OCI-LY7 (cell line): ENCODE measurements around the gene HLCS. TPM values are rescaled to one million over a fixed set of nuclear protein-coding genes. Genes with fewer than 3 reads are reported as not detected.

ENCODE experiments used
- BruUV-seq: library from RNA; stranded (reverse); fragments of 400-500 nt; replicated peaks from 2 replicates; lab custom pipeline; 2021; lab: Mats Ljungman, UMichigan
- CTCF ChIA-PET: fragments of 300-600 bp; sonication (Branson Sonifier 250); formaldehyde crosslinking; loops from one replicate; lab custom pipeline; 2022; ENCODE audit warnings: antibody characterized with exemption; ENCODE audit not compliant: unreplicated experiment; lab: Charles Lee
- POLR2A ChIA-PET: fragments of 300-600 bp; sonication (Branson Sonifier 250); formaldehyde crosslinking; loops from one replicate; lab custom pipeline; 2022; ENCODE audit warnings: antibody characterized with exemption; lab: Charles Lee
- DNase-seq: peaks from one replicate; pipeline ENCODE4 v3.0.0-alpha.2; 2015; ENCODE audit warnings: low spot score
- H2AFZ ChIP-seq: fragments of 200-600 bp; sonication (generic), shearing (Covaris generic); 2 replicates; pipeline ENCODE4 v1.6.1; 2014; ENCODE audit warnings: mild to moderate bottlenecking, antibody characterized with exemption, low read length, moderate library complexity
- H3K27ac ChIP-seq: fragments of 200-600 bp; sonication (generic); 2 replicates; pipeline ENCODE4 v1.5.1; 2014; ENCODE audit warnings: mixed run types, low read depth, mild to moderate bottlenecking, moderate library complexity, low read length, inconsistent platforms; ENCODE audit not compliant: poor library complexity, severe bottlenecking
- H3K36me3 ChIP-seq: fragments of 200-600 bp; sonication (generic); 2 replicates; pipeline ENCODE4 v1.6.1; 2014; ENCODE audit warnings: mild to moderate bottlenecking, antibody characterized with exemption, low read length, moderate library complexity, mixed read lengths; ENCODE audit not compliant: insufficient read depth
- H3K4me1 ChIP-seq: fragments of 200-600 bp; sonication (generic); 2 replicates; pipeline ENCODE4 v1.5.1; 2014; ENCODE audit warnings: mild to moderate bottlenecking, low read length; ENCODE audit not compliant: insufficient read depth, poor library complexity, severe bottlenecking
- H3K4me2 ChIP-seq: fragments of 200-600 bp; sonication (generic); 2 replicates; pipeline ENCODE4 v1.6.1; 2014; ENCODE audit warnings: mild to moderate bottlenecking, low read length
- H3K4me3 ChIP-seq: fragments of 200-600 bp; sonication (generic); 2 replicates; pipeline ENCODE4 v1.5.1; 2014; ENCODE audit warnings: mild to moderate bottlenecking, low read depth, low read length; ENCODE audit not compliant: poor library complexity, severe bottlenecking
- H3K79me2 ChIP-seq: fragments of 200-600 bp; sonication (generic); 2 replicates; pipeline ENCODE4 v1.6.1; 2016; ENCODE audit warnings: low read depth, mild to moderate bottlenecking, low read length, moderate library complexity, mixed read lengths; ENCODE audit not compliant: insufficient read depth
- H3K9me2 ChIP-seq: fragments of 200-600 bp; sonication (generic); 2 replicates; pipeline ENCODE4 v1.6.1; 2016; ENCODE audit warnings: mild to moderate bottlenecking, low read length, mixed read lengths; ENCODE audit not compliant: insufficient read depth
- H3K9me3 ChIP-seq: fragments of 200-600 bp; sonication (generic); 2 replicates; pipeline ENCODE4 v1.6.1; 2014; ENCODE audit warnings: mild to moderate bottlenecking, mixed run types, low read length, mixed read lengths
- H4K20me1 ChIP-seq: fragments of 200-600 bp; sonication (generic); 2 replicates; pipeline ENCODE4 v1.6.1; 2014; ENCODE audit warnings: mild to moderate bottlenecking, antibody characterized with exemption, low read length, moderate library complexity, mixed read lengths; ENCODE audit not compliant: insufficient read depth
- CTCF ChIP-seq: fragments of 200-600 bp; sonication (generic); conservative IDR thresholded peaks from 2 replicates; pipeline ENCODE4 v1.5.1; 2014; ENCODE audit warnings: mild to moderate bottlenecking, antibody characterized with exemption, low read length, moderate library complexity, mixed read lengths
- EZH2phosphoT487 ChIP-seq: fragments of 200-600 bp; sonication (generic); IDR thresholded peaks from 2 replicates; pipeline ENCODE4 v1.6.1; 2018; ENCODE audit warnings: low read depth, borderline replicate concordance, mild to moderate bottlenecking, mixed run types, antibody characterized with exemption, low read length, moderate library complexity, mixed read lengths
- intact Hi-C: fragments of 100-400 bp; cut with micrococcal nuclease; formaldehyde crosslinking; loops from one replicate; pipeline ENCODE4 v1.10.0; 2022; ENCODE audit not compliant: unreplicated experiment
- total RNA-seq, 2 experiments: library from RNA; depleted of rRNA in 1 of 2; stranded (reverse); fragments of >200 nt in 1 of 2; shearing (Covaris generic) in 1 of 2; gene quantifications; 2 replicates each; pipeline ENCODE4 v1.2.3, GENCODE V29; 2014 to 2022

The HLCS gene
- total RNA-seq, 2 experiments from 2014 or later = 12.0 to 20.9 TPM

- no peaks in the 10 kb centered on the region for H3K9me3 ChIP-seq
- peak overlapping the region; percentile 38 for H3K27ac ChIP-seq
- H3K36me3 ChIP-seq = no peaks in the 10 kb centered on the region
- TF ChIP-seq CTCF (no peak), EZH2phosphoT487 (no peak)
- no peak for DNase-seq
- H3K4me3 ChIP-seq = peak overlapping the region; percentile 92
- peak overlapping the region; percentile 74 for H3K4me2 ChIP-seq
- peaks cover 24% of the 10 kb centered on the region for H3K4me1 ChIP-seq
- H4K20me1 ChIP-seq = no peaks in the 10 kb centered on the region
- POLR2A ChIA-PET = interaction anchor here (0.6 to 1.4 kb wide), 5 partner anchors 12 to 372 kb away, joined by 3 to 9 read pairs (median 3); no protein-coding TSS in a partner anchor
- no TSS peak for BruUV-seq
- intact Hi-C loops = loop anchor here (2.0 to 10.0 kb wide), 2 partner anchors 106 to 398 kb away; partner anchors contain the start of genes DYRK1A, PIGP and TTC3
- H3K9me2 ChIP-seq = no peaks in the 10 kb centered on the region
- CTCF ChIA-PET = interaction anchor here (0.6 kb wide), 2 partner anchors 48 to 723 kb away, joined by 3 to 5 read pairs; no protein-coding TSS in a partner anchor
- peak overlapping the region; percentile 78 for H2AFZ ChIP-seq
- H3K79me2 ChIP-seq = no peaks in the 10 kb centered on the region
Measured at GRCh38 chr21:36966821-36967768, 626 bp upstream of the HLCS start.

- H3K27ac ChIP-seq = peak overlapping the region; percentile 45
- H3K4me1 ChIP-seq = peaks cover 24% of the 10 kb centered on the region
- no peaks in the 10 kb centered on the region for H3K9me3 ChIP-seq
- H3K36me3 ChIP-seq = peaks cover 3% of the 10 kb centered on the region; the same call in 1 of the 2 replicates
- peak overlapping the region; percentile 99 for H3K4me2 ChIP-seq
- intact Hi-C loops = loop anchor here (2.0 to 10.0 kb wide), 2 partner anchors 107 to 399 kb away; partner anchors contain the start of genes DYRK1A, PIGP and TTC3
- H3K4me3 ChIP-seq = peak overlapping the region; percentile 92
- H3K9me2 ChIP-seq = no peaks in the 10 kb centered on the region
- CTCF ChIA-PET = interaction anchor here (0.6 to 0.7 kb wide), 2 partner anchors 33 to 45 kb away, joined by 3 to 4 read pairs; no protein-coding TSS in a partner anchor
- no peak for DNase-seq
- H4K20me1 ChIP-seq = no peaks in the 10 kb centered on the region
- peak overlapping the region; percentile 63 for H2AFZ ChIP-seq
- no peak for TF ChIP-seq EZH2phosphoT487
- no peak for TF ChIP-seq CTCF
- no peaks in the 10 kb centered on the region for H3K79me2 ChIP-seq
- no TSS peak for BruUV-seq
- POLR2A ChIA-PET = interaction anchor here (0.7 to 2.2 kb wide), 7 partner anchors 10 to 1917 kb away, joined by 4 to 14 read pairs (median 4); no protein-coding TSS in a partner anchor
Measured at GRCh38 chr21:36965720-36966065, 776 bp downstream of the HLCS start.
